Choroid plexus epithelial cell (primary cell): ENCODE measurements around the gene CDH4.
A peak's percentile ranks its signal among the peaks of the same experiment; 100 is the strongest.

Experiments
- DNase-seq: peaks from one replicate; pipeline ENCODE4 v3.0.0-alpha.2; 2010; ENCODE audit warnings: low read depth
- H3K4me3 ChIP-seq: 2 replicates; pipeline ENCODE4 v1.5.1; 2011; ENCODE audit warnings: low read depth, mild to moderate bottlenecking, control low read depth, low read length, moderate library complexity
- TF ChIP-seq, protein P1 (sequence below): conservative IDR thresholded peaks from 2 replicates; pipeline ENCODE4 v1.5.1; 2011; ENCODE audit warnings: low read depth, mild to moderate bottlenecking, control low read depth, inconsistent platforms, low read length, moderate library complexity

Gene CDH4

DNA sequence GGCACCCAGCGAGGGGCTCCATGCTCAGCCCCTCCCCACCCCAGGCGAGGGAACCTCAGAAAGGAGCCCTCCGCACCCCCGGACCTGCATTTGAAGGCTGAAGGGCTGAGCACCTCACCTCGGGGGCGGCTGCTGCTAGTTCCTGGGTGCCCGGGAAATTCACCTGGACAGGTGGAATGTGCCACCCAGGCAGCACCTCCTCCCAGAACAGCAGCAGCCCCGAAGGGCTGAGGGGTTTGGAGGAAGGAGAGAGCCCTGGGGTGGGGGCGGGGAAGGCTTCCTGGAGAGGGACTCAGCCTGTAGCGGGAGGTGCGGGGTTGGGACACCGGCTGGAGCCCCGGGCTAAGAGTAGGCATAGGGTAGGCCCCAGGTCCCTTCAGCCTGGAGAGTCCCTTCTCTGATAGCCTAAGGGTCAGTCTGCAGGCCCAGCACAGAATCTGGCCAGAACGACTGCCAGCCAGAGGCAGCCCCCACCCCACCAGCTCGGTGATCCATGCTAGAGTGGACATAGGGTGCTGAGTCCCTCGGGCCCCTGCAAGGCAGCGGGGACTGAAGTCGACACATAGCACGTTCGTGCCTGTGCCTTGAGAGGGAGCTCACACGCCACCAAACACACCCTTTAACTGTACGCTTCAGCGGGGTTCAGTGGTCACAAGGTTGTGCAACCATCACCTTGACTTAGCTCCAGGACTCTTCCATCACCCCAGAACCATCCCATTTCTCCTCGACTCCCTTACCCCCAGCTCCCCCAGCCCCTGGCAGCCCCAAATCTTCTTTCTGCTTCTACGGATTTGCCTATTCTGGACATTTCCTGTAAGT, 632.7 kb downstream of the CDH4 start:
- TF ChIP-seq, protein P1, sequence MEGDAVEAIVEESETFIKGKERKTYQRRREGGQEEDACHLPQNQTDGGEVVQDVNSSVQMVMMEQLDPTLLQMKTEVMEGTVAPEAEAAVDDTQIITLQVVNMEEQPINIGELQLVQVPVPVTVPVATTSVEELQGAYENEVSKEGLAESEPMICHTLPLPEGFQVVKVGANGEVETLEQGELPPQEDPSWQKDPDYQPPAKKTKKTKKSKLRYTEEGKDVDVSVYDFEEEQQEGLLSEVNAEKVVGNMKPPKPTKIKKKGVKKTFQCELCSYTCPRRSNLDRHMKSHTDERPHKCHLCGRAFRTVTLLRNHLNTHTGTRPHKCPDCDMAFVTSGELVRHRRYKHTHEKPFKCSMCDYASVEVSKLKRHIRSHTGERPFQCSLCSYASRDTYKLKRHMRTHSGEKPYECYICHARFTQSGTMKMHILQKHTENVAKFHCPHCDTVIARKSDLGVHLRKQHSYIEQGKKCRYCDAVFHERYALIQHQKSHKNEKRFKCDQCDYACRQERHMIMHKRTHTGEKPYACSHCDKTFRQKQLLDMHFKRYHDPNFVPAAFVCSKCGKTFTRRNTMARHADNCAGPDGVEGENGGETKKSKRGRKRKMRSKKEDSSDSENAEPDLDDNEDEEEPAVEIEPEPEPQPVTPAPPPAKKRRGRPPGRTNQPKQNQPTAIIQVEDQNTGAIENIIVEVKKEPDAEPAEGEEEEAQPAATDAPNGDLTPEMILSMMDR, result no peak
- DNase-seq, result no peak
- no peak overlapping the region for H3K4me3 ChIP-seq

DNA sequence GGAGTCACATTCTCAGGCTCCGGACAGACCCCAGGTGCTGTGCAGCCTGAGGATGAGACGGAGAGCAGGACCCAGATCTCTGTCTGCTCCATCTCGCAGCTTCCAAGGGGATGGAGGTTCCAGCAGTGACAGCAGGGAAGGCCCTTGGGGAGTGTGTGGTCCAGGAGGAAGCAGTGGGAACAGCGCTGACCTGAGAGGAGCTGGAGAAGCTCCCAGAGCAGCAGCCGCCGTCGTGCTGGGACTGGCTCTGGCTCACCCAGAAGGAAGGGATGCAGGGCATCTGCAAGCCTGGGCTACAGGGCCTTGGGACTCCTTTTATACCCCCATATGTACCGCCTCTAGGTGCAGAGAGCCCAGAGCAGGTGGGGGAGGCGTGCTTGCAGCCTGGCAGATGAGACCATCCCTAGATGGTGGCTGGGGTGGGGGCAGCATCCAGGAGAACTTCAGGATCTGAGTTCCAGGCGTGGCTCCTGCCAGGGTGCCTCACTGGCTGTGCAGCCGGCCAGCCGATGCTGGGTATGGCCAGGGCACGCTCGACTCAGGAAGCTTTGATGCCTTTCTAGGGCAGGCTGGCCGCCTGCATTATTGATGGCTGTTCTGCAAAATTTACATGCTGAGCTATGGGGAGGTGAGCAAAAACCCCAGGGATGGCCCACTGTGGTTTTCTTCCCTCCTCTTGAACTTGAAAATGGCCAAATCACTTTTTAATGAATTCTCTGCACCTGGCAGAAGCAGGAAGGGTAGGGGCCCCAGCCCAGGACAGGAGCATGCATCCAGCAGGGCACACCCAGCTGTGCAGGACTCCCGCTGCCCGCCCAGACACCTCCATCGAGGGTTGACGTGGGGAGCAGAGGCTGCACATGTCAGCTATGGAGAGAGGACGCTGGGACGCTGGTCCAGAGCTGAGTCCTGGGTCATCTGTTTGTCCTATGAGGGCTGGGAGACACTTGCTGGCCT, 634.0 kb downstream of the CDH4 start:
- TF ChIP-seq, protein P1, result no peak
- no peak overlapping the region for H3K4me3 ChIP-seq
- DNase-seq, result no peak

DNA sequence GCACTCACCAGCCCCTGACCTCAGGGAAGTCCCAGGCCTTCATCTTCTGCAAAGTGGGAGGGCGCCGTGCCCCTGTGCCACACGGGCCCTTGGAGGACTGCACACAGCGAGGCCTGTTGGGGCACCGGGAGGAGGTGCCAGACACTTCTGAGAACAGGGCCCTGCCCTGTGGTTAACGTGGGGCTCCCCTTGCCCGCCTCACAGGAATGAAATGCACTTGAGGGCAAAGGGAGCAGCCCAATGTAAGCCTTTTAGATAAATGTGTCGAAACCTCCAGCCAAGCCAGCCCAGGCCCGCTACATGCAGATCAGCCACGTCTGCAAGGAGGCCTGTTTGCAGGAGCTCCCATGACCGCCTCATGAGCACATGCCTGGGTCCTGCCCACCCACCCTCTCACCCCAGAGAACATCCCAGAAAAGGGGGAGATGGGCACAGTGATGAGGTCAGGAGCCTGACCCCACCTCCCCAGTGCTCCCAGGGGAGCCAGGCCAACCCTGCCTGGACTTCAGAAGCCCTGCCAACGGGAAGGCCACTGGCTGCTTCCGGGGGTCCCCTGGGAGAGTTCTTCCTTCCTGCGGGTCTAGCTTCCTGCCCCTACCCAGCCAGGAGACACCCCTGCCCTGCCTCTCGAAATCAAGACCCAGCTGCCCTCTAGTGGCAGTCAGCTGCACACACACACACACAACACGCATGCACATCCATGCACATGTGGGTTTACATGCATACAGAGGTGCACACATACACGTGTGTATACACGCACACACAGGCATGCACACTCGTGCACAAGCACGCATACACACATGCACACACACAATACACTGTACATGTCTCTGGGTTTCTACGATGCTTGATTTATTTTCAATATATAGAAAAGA, 634.9 kb downstream of the CDH4 start:
- DNase-seq, result peak; percentile 68
- TF ChIP-seq, protein P1, result peak; percentile 88
- no peak overlapping the region for H3K4me3 ChIP-seq

DNA sequence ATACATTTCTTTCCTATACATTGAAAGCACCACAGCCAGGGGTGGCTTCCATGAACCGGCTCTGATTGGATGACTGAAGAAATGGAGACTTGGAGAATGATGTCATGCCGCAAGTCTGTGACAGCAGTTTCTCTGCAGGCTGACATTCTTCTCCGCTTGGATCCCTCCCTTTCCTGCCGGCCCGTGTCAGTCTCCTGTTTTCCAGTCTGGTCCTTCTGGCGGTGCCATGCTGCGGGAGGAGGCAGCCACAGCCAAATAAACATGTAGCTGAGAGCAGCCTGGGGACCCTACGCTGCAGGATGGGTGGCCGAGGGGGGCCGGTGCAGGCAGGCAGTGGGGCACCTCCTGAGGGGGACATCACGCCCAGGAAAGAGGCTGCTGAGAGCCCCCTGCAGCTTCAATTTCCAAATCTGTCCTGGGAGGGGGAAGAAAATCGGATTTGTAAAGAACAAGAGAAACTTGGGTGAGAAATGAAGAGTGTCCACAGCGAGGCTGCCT, 635.6 kb downstream of the CDH4 start:
- TF ChIP-seq, protein P1, result no peak
- H3K4me3 ChIP-seq, result no peak overlapping the region
- no peak for DNase-seq

DNA sequence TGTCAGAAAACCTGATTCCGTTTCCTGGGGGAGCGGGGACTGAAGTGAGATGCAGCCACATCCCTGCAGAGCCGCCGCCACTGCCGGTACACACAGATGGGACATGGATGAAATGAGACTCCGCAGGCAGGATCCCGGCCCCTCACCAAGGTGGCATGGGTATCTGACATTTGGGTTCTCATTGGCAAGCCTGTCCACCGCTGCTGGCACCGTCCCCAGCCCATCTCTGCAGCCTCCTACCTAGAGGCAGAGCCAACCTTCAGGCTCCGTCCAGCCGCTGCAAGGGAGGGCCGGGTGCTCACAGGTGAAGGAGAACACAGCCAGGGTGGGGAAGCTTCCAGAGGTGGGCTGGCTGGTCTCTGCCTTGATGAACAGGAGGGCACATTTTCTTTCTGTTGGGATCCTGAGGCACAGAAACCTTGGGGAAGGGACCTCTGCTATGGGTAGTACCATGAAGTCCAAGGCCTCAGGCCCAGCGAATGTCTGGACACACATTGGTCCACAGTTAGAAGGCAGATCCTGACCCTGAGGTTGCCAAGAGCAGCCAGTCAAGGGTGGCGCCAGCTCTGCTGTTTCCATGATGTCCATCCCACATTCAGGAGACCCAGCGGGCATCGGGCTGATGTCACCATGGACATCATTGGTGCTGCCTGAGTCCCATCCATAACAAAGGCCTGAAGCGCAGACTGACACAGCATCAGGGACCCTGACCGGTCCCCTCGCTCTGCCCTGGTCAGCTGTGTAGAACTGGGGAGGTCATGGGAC, 636.2 kb downstream of the CDH4 start:
- TF ChIP-seq, protein P1, result no peak
- no peak overlapping the region for H3K4me3 ChIP-seq
- no peak for DNase-seq

DNA sequence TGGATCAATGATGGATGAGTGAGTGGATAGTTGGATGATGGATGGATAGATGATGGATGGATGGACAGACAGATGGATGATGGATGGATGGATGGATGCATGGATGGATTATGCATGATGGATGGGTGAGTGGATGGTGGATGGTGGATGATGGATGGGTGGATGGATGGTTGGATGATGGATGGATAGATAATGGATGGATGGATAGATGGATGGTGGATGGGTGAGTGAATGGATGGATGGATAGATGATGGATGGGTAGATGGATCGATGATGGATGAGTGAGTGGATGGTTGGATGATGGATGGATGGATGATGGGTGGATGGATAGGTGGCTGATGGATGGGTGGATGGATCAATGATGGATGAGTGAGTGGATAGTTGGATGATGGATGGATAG, 637.6 kb downstream of the CDH4 start:
- TF ChIP-seq, protein P1, result no peak
- no peak overlapping the region for H3K4me3 ChIP-seq
- no peak for DNase-seq
